T-helper 17 cell (primary cell): ENCODE data around the gene FANCG. TPM values are rescaled to one million over a fixed set of nuclear protein-coding genes. Genes with fewer than 3 reads are reported as not detected.
A peak's percentile ranks its signal among the peaks of the same experiment; 100 is the strongest.

ENCODE experiments used
- ATAC-seq: fragments of 150-1000 bp; cut with Tn5 transposase; 2 replicates; pipeline ENCODE4 v1.10.0; 2021; ENCODE audit warnings: mild to moderate bottlenecking, moderate library complexity
- DNase-seq, 3 donors: peaks; one replicate each; pipeline versions ENCODE4 v3.0.0 to v3.0.0-alpha.2; 2020 to 2021
- H3K9me3 ChIP-seq: one replicate; pipeline ENCODE4 v1.7.0; 2013; ENCODE audit warnings: low read length, mild to moderate bottlenecking; ENCODE audit not compliant: control insufficient read depth, poor library complexity, severe bottlenecking
- H3K27ac Mint-ChIP-seq: one replicate; pipeline ENCODE4 v1.8.0; 2022; ENCODE audit warnings: mild to moderate bottlenecking, moderate library complexity, mixed read lengths
- H3K27me3 Mint-ChIP-seq: one replicate; pipeline ENCODE4 v1.8.0; 2022; ENCODE audit warnings: mixed read lengths
- H3K36me3 Mint-ChIP-seq: one replicate; pipeline ENCODE4 v1.8.0; 2022; ENCODE audit warnings: low read depth, mixed read lengths
- H3K4me1 Mint-ChIP-seq: one replicate; pipeline ENCODE4 v1.8.0; 2022; ENCODE audit warnings: mild to moderate bottlenecking, mixed read lengths
- H3K4me3 Mint-ChIP-seq: one replicate; pipeline ENCODE4 v1.8.0; 2022; ENCODE audit warnings: mild to moderate bottlenecking, moderate library complexity, mixed read lengths
- total RNA-seq, 4 donors: library from RNA in 2 of 4; stranded (reverse) in 2 of 4; gene quantifications; one replicate each; pipeline ENCODE4 v1.2.3 and lab custom pipeline; 2022 to 2026

FANCG gene
- total RNA-seq, result 10 to 100 TPM; 18.8 to 23.6 TPM
- total RNA-seq (lab: John Stamatoyannopoulos, UW), result 13.0 to 13.6 reads per million in 2 donors

DNA sequence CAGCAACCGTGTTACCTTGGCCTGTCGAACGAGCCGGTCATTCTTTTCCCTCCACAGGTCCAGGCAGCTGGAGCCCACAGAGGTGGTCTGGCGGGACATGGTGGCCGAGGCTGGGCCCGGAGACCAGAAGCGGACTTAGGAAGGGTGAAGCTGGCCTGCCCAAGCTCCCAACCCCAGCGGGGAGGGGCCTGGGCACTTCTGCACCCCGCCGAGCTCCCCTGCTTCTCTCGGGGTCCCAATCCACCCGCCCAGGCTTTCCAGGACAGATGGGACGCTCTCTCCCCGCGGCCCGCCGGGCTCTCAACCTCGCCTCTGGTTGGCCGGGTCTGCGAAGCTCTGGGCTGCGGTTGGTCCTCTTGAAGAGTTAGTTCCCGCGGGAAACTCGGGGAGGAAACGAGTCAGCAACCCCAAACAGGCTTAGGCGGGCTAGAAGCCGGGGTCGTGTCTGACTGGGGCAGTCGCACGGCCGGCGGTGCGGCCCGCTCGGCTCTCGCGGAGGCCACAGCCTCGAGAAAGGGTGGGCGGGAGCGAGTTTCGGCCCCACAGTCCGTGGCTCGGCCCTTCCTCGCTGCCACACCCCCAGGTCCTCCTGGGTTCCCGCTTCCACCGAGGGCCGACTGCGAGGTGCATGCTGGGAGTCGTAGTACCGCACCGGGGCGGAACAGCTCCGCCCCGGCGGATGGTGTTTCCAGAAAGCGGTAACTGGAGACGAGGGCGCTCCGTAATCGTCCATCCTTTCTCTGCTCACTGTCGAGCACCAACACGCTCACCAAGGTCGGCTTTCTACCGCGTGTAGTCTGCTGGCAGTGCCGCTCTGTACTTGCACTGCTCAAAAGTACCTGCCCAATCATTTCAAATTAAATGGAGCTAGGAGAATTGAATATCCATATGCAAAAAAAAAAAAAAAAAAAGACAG, at the start of gene FANCG:
TSS of gene FANCG (minus strand) at position 517 of the 916 bp plus-strand sequence. CDS start at position 99, 418 bp downstream.
- Mint-ChIP-seq H3K27me3 (no peaks in the 10 kb centered on the region), H3K4me3 (peak within 1 kb of the TSS; percentile 96), H3K4me1 (peaks cover 18% of the 10 kb centered on the region), H3K27ac (peak within 1 kb of the TSS; percentile 90), H3K36me3 (peaks cover 4% of the 10 kb centered on the region)
- ATAC-seq (peak; percentile 96), DNase-seq (peak; percentile 57 to 71 (median 68))
- H3K9me3 ChIP-seq, result no peaks in the 10 kb centered on the region

- DNase-seq (peak; percentile 71 to 85 (median 77)), ATAC-seq (peak; percentile 73)
- peaks cover 8% of the 10 kb centered on the region for H3K27me3 Mint-ChIP-seq
- H3K9me3 ChIP-seq, result no peaks in the 10 kb centered on the region
- peak overlapping the region; percentile 99 for H3K4me3 Mint-ChIP-seq
- H3K27ac Mint-ChIP-seq, result peak overlapping the region; percentile 96
- no peaks in the 10 kb centered on the region for H3K36me3 Mint-ChIP-seq
- H3K4me1 Mint-ChIP-seq, result peaks cover 37% of the 10 kb centered on the region
These were observed 37.3 kb upstream of the FANCG start for GRCh38 chr9:35116898-35117551.

GRCh38 chr9:35116539-35116897, 36.8 kb upstream of the FANCG start:
- Mint-ChIP-seq H3K27ac (peak overlapping the region; percentile 96), H3K36me3 (no peaks in the 10 kb centered on the region), H3K4me3 (peak overlapping the region; percentile 99), H3K4me1 (peaks cover 42% of the 10 kb centered on the region), H3K27me3 (peaks cover 8% of the 10 kb centered on the region)
- no peak for DNase-seq
- H3K9me3 ChIP-seq, result no peaks in the 10 kb centered on the region
- no peak for ATAC-seq

DNA sequence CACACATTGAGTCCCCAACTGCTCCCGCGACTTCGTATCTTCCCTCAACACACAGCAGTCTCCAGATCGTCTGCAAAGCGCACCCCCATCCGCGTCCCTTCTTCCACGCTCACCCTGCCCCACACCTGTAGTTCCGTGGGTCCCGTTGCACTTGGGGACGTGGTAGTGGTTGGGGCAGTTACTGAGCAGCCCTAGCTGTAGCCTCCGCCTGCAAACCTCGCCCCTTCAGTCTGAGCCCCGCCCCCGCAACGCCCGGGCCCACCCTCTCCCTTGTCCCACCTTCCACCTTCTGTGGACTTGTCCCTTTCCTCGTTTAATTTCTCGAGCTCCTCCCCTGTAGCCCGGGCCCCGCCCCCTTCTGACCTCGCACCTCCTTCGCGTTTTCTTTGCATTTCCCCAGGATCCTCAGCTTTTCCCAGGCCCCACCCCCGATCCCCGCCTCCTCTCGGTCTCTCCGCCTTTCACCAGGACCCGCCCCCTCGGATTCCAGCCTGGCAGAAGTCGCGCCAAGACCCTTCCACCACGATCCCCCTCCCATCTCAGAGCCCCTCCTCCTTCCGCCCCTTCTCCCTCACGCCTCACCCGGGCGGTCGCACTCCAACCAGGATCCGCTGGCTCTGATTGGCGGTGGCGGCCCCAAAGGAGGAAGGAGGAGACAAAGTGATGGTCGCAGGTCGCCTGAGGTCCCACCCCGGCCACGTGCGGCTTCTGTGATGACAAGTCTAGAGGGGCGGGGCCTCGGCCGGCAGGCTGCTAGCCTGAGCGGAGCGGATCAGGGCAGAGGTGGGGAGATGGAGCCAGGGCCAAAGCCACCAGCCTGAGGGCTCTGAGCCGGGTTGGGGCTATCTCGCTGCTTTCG, 36.2 kb upstream of the FANCG start, which contains the start of gene ATOSB:
TSS of gene ATOSB (minus strand) at position 183 of the 859 bp plus-strand sequence. CDS start 7,588 bp downstream, outside the sequence.
- no peaks in the 10 kb centered on the region for H3K36me3 Mint-ChIP-seq
- H3K27ac Mint-ChIP-seq, result peak within 1 kb of the TSS; percentile 96
- H3K27me3 Mint-ChIP-seq, result peaks cover 2% of the 10 kb centered on the region
- DNase-seq, result peak; percentile 82 to 94 (median 93)
- ATAC-seq, result peak; percentile 72
- H3K4me1 Mint-ChIP-seq, result peaks cover 47% of the 10 kb centered on the region
- H3K9me3 ChIP-seq, result no peaks in the 10 kb centered on the region
- peak within 1 kb of the TSS; percentile 99 for H3K4me3 Mint-ChIP-seq

- no peaks in the 10 kb centered on the region for H3K9me3 ChIP-seq
- Mint-ChIP-seq H3K4me3 (peak overlapping the region; percentile 99), H3K36me3 (no peaks in the 10 kb centered on the region), H3K27ac (peak overlapping the region; percentile 96), H3K4me1 (peaks cover 54% of the 10 kb centered on the region), H3K27me3 (no peaks in the 10 kb centered on the region)
- no peak for ATAC-seq
- DNase-seq, result no peak
These were observed 35.3 kb upstream of the FANCG start for GRCh38 chr9:35114840-35115628.

DNA sequence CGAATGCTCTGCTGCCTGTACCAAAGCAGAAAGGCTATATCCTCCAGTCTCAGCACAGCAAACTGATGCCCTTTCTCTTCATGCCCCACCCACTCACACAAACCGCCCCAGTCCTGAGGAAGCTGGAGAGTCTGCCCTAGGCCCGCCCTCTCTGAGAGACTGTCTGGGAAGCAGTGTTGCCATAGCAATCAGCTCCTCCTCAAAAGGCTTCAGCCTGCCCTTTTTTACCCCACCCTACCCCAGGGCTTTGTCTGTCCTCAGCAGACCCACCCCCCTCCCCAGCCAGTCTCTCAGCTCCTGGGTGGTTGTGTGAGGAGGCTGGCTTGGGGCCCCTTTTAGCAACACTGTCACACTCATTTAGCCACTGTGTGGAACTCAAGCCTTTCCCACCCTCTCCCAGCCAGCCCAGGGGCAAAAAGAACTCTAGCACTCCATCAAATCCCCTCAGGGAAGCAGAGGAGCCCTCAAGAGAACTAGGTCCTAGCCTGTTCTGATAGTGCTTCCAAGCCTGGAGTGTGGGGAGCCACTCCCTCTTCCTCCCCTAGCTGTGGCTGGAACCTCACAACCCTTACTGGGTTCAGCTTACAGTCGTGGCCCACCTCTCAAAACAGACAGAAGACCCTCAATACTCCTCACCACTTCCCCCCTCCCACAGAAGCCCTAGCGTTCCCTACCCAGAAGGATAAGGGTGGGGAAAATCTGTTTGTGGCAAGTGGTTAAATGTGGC, 34.5 kb upstream of the FANCG start:
- ATAC-seq (peak; percentile 29), DNase-seq (peak; percentile 46 to 76 (median 52))
- Mint-ChIP-seq H3K27me3 (no peaks in the 10 kb centered on the region), H3K36me3 (no peaks in the 10 kb centered on the region), H3K4me1 (peaks cover 58% of the 10 kb centered on the region), H3K4me3 (peak overlapping the region; percentile 99), H3K27ac (peak overlapping the region; percentile 96)
- no peaks in the 10 kb centered on the region for H3K9me3 ChIP-seq

DNA sequence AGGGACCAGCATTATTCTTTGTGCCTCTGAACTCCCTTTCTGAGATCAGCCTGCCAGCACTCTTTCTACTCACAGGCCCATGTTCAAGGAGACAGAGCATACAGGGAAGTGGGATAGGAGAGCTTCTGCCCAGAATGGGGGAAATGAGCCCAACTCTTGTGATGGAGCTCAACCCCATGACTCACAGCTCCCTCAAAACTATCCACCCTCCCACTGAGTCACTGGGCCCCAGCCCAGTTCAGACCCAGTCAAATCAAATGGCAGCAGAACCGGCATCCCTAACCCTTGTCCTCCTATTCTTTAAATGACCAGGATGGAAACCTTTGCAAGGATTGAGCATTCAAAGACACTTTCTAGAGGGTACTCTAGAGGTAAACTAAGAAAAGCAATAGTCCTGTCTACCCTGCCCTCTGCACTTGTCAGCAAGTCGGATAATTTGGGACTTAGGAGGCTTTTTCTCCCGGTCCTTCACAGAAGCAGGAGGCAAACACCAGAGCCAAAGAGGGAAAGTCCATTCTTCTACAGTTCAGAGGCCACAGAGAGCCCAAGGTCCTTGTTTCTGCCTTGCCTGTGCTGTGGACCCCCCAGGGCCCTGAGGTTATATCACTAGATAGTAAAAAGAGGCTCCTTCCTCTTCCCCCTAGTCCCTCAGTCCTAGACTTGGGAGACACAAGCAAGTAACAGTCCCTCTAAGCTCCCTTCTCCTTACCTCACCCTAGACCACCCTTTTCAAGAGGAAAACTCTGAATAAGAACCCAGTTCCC, 32.7 kb upstream of the FANCG start:
- no peaks in the 10 kb centered on the region for H3K36me3 Mint-ChIP-seq
- peaks cover 62% of the 10 kb centered on the region for H3K4me1 Mint-ChIP-seq
- ATAC-seq (no peak), DNase-seq (no peak)
- H3K27ac Mint-ChIP-seq, result peak overlapping the region; percentile 92
- H3K27me3 Mint-ChIP-seq, result no peaks in the 10 kb centered on the region
- peak overlapping the region; percentile 83 for H3K4me3 Mint-ChIP-seq
- no peaks in the 10 kb centered on the region for H3K9me3 ChIP-seq

- H3K27ac Mint-ChIP-seq, result peak overlapping the region; percentile 92
- peaks cover 57% of the 10 kb centered on the region for H3K4me1 Mint-ChIP-seq
- DNase-seq (peak; percentile 89 to 96 (median 95)), ATAC-seq (peak; percentile 80)
- H3K27me3 Mint-ChIP-seq, result no peaks in the 10 kb centered on the region
- H3K4me3 Mint-ChIP-seq, result peak overlapping the region; percentile 83
- H3K9me3 ChIP-seq, result no peaks in the 10 kb centered on the region
- H3K36me3 Mint-ChIP-seq, result no peaks in the 10 kb centered on the region
These were observed 31.5 kb upstream of the FANCG start for GRCh38 chr9:35111001-35111933.

DNA sequence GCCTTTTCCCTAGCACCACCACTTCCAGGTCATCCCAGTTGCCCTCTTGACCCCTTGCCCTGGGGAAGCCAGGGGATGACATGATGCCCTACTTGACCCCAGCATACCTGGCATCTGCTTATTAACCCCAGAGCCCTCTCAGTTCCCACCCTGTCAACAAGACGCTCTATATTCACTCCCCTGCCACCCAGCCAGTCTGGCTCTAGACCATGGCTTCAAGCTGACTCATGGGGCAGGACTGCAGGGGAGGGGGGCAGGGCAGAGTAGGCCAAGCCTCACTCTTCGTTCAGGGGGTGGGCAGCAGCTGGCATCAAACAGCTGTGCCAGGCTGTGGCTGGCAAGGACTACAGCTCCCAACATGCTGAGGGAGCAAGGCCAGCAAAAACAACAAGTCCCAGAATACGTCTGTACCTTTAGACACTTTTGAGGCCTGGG, 30.6 kb upstream of the FANCG start:
- Mint-ChIP-seq H3K27me3 (no peaks in the 10 kb centered on the region), H3K4me3 (peak overlapping the region; percentile 83), H3K4me1 (peaks cover 48% of the 10 kb centered on the region), H3K27ac (peak overlapping the region; percentile 92), H3K36me3 (peaks cover 5% of the 10 kb centered on the region)
- DNase-seq (no peak), ATAC-seq (no peak)
- no peaks in the 10 kb centered on the region for H3K9me3 ChIP-seq

- peak overlapping the region; percentile 6 for H3K27ac Mint-ChIP-seq
- no peak overlapping the region for H3K4me3 Mint-ChIP-seq
- H3K4me1 Mint-ChIP-seq, result peaks cover 37% of the 10 kb centered on the region
- peaks cover 5% of the 10 kb centered on the region for H3K36me3 Mint-ChIP-seq
- no peaks in the 10 kb centered on the region for H3K9me3 ChIP-seq
- DNase-seq (no peak), ATAC-seq (no peak)
- no peaks in the 10 kb centered on the region for H3K27me3 Mint-ChIP-seq
These were observed 29.3 kb upstream of the FANCG start for GRCh38 chr9:35108946-35109575.
